Sciatic nerve (tissue), 2 donors: ENCODE data around the gene STIP1. TPM values are rescaled to one million over a fixed set of nuclear protein-coding genes. Genes with fewer than 3 reads are reported as not detected.

ENCODE experiments used
- ATAC-seq: fragments of 200-7000 bp; cut with Tn5 transposase; one replicate; pipeline ENCODE4 v1.9.1; 2020; ENCODE audit warnings: mild to moderate bottlenecking, moderate library complexity
- DNase-seq: peaks from one replicate; pipeline ENCODE4 v3.0.0-alpha.2; 2020; ENCODE audit warnings: low spot score
- intact Hi-C: fragments of 100-400 bp; cut with DNase I; formaldehyde crosslinking; loops from one replicate; pipeline ENCODE4 v1.14.2; 2022
- total RNA-seq: library from RNA; stranded (reverse); fragmentation: NEBNext Ultra II Directional; extraction: Animal tissue kit (Norgen Biotek cat#: 25700); gene quantifications from one replicate; pipeline ENCODE4 v1.2.1, GENCODE V29; 2021
- donor health status: DM: no; HTN: no; CAD: no.
- donor health status: DM: no; HTN: no; CAD: no.

The STIP1 gene
- total RNA-seq, 1 donor from 2014 or later, result 87.6 TPM

- intact Hi-C loops, result no loop called here
- DNase-seq (no peak), ATAC-seq (no peak)
Measured at GRCh38 chr11:64253481-64253880, 67.5 kb downstream of the STIP1 start.

Other genes with a start within 250 kb of the STIP1 start
- gene NAA40, start 247.2 kb upstream of the STIP1 start, total RNA-seq, result 14.5 TPM
- gene COX8A, start 211.6 kb upstream of the STIP1 start, total RNA-seq, result 118 TPM
- 38.7 TPM for gene OTUB1, start 199.7 kb upstream of the STIP1 start, total RNA-seq
- 3.5 TPM for gene FLRT1, start 150.2 kb upstream of the STIP1 start, total RNA-seq
- gene MACROD1, start 20.1 kb upstream of the STIP1 start, total RNA-seq, result 20.6 TPM
- 20.7 TPM for gene FERMT3, start 20.6 kb downstream of the STIP1 start, total RNA-seq
- 20.6 TPM for gene TRPT1, start 40.0 kb downstream of the STIP1 start, total RNA-seq
- 28.0 TPM for gene NUDT22, start 40.1 kb downstream of the STIP1 start, total RNA-seq
- gene DNAJC4, start 44.4 kb downstream of the STIP1 start, total RNA-seq, result 30.4 TPM
- gene VEGFB, start 48.4 kb downstream of the STIP1 start, total RNA-seq, result 134 TPM
- gene FKBP2, start 54.9 kb downstream of the STIP1 start, total RNA-seq, result 56.2 TPM
- gene PPP1R14B, start 60.8 kb downstream of the STIP1 start, total RNA-seq, result 48.8 TPM
- gene PLCB3, start 65.4 kb downstream of the STIP1 start, total RNA-seq, result 23.6 TPM
- gene BAD, start 98.5 kb downstream of the STIP1 start, total RNA-seq, result 47.4 TPM
- gene GPR137, start 99.7 kb downstream of the STIP1 start, total RNA-seq, result 34.4 TPM
- gene KCNK4, start 105.1 kb downstream of the STIP1 start, total RNA-seq, result not detected
- gene CATSPERZ, start 114.2 kb downstream of the STIP1 start, total RNA-seq, result not detected
- gene ESRRA, start 119.4 kb downstream of the STIP1 start, total RNA-seq, result 17.4 TPM
- 149 TPM for gene TRMT112, start 131.4 kb downstream of the STIP1 start, total RNA-seq
- gene PRDX5, start 131.9 kb downstream of the STIP1 start, total RNA-seq, result 143 TPM
- gene CCDC88B, start 154.0 kb downstream of the STIP1 start, total RNA-seq, result 12.9 TPM
- gene RPS6KA4, start 173.0 kb downstream of the STIP1 start, total RNA-seq, result 23.8 TPM